ENCODE data around the gene KIF16B. TPM values are rescaled to one million over a fixed set of nuclear protein-coding genes. Genes with fewer than 3 reads are reported as not detected.

Gene KIF16B
- total RNA-seq, 1 experiment from 2014 or later: 7.6 TPM

- POLR2A ChIA-PET: interaction anchor here (0.6 kb wide), 1 partner anchor 574 kb away, joined by 4 read pairs; no protein-coding TSS in a partner anchor
Observed at GRCh38 chr20:16472045-16472872, 101.0 kb downstream of the KIF16B start.

More at GRCh38 chr20:16472045-16472872, 101.0 kb downstream of the KIF16B start:
- CTCF ChIA-PET: no interaction called here
- H3K36me3 Mint-ChIP-seq: peaks cover 10% of the 10 kb centered on the region
- TF ChIP-seq, protein P1, sequence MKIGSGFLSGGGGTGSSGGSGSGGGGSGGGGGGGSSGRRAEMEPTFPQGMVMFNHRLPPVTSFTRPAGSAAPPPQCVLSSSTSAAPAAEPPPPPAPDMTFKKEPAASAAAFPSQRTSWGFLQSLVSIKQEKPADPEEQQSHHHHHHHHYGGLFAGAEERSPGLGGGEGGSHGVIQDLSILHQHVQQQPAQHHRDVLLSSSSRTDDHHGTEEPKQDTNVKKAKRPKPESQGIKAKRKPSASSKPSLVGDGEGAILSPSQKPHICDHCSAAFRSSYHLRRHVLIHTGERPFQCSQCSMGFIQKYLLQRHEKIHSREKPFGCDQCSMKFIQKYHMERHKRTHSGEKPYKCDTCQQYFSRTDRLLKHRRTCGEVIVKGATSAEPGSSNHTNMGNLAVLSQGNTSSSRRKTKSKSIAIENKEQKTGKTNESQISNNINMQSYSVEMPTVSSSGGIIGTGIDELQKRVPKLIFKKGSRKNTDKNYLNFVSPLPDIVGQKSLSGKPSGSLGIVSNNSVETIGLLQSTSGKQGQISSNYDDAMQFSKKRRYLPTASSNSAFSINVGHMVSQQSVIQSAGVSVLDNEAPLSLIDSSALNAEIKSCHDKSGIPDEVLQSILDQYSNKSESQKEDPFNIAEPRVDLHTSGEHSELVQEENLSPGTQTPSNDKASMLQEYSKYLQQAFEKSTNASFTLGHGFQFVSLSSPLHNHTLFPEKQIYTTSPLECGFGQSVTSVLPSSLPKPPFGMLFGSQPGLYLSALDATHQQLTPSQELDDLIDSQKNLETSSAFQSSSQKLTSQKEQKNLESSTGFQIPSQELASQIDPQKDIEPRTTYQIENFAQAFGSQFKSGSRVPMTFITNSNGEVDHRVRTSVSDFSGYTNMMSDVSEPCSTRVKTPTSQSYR (CRISPR knock-in tag; IDR thresholded peaks at IDR 0.05): no peak
- TF ChIP-seq NR3C1 (CRISPR knock-in tag; conservative IDR thresholded peaks at IDR 0.05; ENCODE audit: low read depth) (no peak), NR2C2 (CRISPR knock-in tag; IDR thresholded peaks at IDR 0.05) (no peak), ATF1 (CRISPR knock-in tag; IDR thresholded peaks at IDR 0.05) (no peak), NFE2L1 (CRISPR knock-in tag; IDR thresholded peaks at IDR 0.05) (no peak), STAT6 (CRISPR knock-in tag; conservative IDR thresholded peaks at IDR 0.05; ENCODE audit: low read depth) (no peak), SOX15 (CRISPR knock-in tag; IDR thresholded peaks at IDR 0.05) (no peak)
- TF ChIP-seq, protein P2, sequence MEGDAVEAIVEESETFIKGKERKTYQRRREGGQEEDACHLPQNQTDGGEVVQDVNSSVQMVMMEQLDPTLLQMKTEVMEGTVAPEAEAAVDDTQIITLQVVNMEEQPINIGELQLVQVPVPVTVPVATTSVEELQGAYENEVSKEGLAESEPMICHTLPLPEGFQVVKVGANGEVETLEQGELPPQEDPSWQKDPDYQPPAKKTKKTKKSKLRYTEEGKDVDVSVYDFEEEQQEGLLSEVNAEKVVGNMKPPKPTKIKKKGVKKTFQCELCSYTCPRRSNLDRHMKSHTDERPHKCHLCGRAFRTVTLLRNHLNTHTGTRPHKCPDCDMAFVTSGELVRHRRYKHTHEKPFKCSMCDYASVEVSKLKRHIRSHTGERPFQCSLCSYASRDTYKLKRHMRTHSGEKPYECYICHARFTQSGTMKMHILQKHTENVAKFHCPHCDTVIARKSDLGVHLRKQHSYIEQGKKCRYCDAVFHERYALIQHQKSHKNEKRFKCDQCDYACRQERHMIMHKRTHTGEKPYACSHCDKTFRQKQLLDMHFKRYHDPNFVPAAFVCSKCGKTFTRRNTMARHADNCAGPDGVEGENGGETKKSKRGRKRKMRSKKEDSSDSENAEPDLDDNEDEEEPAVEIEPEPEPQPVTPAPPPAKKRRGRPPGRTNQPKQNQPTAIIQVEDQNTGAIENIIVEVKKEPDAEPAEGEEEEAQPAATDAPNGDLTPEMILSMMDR (IDR thresholded peaks at IDR 0.05): no peak
- TF ChIP-seq, protein P3, sequence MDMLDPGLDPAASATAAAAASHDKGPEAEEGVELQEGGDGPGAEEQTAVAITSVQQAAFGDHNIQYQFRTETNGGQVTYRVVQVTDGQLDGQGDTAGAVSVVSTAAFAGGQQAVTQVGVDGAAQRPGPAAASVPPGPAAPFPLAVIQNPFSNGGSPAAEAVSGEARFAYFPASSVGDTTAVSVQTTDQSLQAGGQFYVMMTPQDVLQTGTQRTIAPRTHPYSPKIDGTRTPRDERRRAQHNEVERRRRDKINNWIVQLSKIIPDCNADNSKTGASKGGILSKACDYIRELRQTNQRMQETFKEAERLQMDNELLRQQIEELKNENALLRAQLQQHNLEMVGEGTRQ (CRISPR knock-in tag; IDR thresholded peaks at IDR 0.05): no peak
- TF ChIP-seq, protein P4, sequence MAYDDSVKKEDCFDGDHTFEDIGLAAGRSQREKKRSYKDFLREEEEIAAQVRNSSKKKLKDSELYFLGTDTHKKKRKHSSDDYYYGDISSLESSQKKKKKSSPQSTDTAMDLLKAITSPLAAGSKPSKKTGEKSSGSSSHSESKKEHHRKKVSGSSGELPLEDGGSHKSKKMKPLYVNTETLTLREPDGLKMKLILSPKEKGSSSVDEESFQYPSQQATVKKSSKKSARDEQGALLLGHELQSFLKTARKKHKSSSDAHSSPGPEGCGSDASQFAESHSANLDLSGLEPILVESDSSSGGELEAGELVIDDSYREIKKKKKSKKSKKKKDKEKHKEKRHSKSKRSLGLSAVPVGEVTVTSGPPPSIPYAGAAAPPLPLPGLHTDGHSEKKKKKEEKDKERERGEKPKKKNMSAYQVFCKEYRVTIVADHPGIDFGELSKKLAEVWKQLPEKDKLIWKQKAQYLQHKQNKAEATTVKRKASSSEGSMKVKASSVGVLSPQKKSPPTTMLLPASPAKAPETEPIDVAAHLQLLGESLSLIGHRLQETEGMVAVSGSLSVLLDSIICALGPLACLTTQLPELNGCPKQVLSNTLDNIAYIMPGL (CRISPR knock-in tag; IDR thresholded peaks at IDR 0.05): no peak
- TF ChIP-seq, protein P5, sequence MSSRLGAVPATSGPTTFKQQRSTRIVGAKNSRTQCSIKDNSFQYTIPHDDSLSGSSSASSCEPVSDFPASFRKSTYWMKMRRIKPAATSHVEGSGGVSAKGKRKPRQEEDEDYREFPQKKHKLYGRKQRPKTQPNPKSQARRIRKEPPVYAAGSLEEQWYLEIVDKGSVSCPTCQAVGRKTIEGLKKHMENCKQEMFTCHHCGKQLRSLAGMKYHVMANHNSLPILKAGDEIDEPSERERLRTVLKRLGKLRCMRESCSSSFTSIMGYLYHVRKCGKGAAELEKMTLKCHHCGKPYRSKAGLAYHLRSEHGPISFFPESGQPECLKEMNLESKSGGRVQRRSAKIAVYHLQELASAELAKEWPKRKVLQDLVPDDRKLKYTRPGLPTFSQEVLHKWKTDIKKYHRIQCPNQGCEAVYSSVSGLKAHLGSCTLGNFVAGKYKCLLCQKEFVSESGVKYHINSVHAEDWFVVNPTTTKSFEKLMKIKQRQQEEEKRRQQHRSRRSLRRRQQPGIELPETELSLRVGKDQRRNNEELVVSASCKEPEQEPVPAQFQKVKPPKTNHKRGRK (CRISPR knock-in tag; IDR thresholded peaks at IDR 0.05; ENCODE audit: borderline replicate concordance): no peak
- TF ChIP-seq, protein P6, sequence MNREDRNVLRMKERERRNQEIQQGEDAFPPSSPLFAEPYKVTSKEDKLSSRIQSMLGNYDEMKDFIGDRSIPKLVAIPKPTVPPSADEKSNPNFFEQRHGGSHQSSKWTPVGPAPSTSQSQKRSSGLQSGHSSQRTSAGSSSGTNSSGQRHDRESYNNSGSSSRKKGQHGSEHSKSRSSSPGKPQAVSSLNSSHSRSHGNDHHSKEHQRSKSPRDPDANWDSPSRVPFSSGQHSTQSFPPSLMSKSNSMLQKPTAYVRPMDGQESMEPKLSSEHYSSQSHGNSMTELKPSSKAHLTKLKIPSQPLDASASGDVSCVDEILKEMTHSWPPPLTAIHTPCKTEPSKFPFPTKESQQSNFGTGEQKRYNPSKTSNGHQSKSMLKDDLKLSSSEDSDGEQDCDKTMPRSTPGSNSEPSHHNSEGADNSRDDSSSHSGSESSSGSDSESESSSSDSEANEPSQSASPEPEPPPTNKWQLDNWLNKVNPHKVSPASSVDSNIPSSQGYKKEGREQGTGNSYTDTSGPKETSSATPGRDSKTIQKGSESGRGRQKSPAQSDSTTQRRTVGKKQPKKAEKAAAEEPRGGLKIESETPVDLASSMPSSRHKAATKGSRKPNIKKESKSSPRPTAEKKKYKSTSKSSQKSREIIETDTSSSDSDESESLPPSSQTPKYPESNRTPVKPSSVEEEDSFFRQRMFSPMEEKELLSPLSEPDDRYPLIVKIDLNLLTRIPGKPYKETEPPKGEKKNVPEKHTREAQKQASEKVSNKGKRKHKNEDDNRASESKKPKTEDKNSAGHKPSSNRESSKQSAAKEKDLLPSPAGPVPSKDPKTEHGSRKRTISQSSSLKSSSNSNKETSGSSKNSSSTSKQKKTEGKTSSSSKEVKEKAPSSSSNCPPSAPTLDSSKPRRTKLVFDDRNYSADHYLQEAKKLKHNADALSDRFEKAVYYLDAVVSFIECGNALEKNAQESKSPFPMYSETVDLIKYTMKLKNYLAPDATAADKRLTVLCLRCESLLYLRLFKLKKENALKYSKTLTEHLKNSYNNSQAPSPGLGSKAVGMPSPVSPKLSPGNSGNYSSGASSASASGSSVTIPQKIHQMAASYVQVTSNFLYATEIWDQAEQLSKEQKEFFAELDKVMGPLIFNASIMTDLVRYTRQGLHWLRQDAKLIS (CRISPR knock-in tag; IDR thresholded peaks at IDR 0.05; ENCODE audit: borderline replicate concordance): no peak
- TF ChIP-seq, protein P7, sequence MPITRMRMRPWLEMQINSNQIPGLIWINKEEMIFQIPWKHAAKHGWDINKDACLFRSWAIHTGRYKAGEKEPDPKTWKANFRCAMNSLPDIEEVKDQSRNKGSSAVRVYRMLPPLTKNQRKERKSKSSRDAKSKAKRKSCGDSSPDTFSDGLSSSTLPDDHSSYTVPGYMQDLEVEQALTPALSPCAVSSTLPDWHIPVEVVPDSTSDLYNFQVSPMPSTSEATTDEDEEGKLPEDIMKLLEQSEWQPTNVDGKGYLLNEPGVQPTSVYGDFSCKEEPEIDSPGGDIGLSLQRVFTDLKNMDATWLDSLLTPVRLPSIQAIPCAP (CRISPR knock-in tag; IDR thresholded peaks at IDR 0.05): no peak
- TF ChIP-seq, protein P8, sequence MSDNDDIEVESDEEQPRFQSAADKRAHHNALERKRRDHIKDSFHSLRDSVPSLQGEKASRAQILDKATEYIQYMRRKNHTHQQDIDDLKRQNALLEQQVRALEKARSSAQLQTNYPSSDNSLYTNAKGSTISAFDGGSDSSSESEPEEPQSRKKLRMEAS (CRISPR knock-in tag; IDR thresholded peaks at IDR 0.05): no peak
- no peak overlapping the region; the same call in 1 of the 2 replicates for H3K27ac Mint-ChIP-seq
- H3K9me3 Mint-ChIP-seq: peaks cover 6% of the 10 kb centered on the region
- peaks cover 12% of the 10 kb centered on the region for H3K4me1 Mint-ChIP-seq
- no peaks in the 10 kb centered on the region for H3K27me3 Mint-ChIP-seq (ENCODE audit: low read depth)
- ATAC-seq (no peak), DNase-seq (ENCODE audit: low spot score) (no peak)
- no peak overlapping the region for H3K4me3 Mint-ChIP-seq

All from WTC11 (cell line).